GM13976 (cell line): ENCODE results near the gene SREBF2.

Source experiments
- DNase-seq: peaks from one replicate; pipeline ENCODE4 v3.0.0; 2012; ENCODE audit warnings: low spot score
- CTCF ChIP-seq: IDR thresholded peaks from 2 replicates; pipeline ENCODE4 v1.5.1; 2012; ENCODE audit warnings: borderline replicate concordance, mild to moderate bottlenecking; ENCODE audit not compliant: insufficient read depth; ENCODE audit errors: extremely low read depth, missing control alignments, control extremely low read depth
- in situ Hi-C: fragments of 300-500 bp; cut with MboI; formaldehyde crosslinking; loops from one replicate; pipeline ENCODE4 v1.12.0; 2022; ENCODE audit warnings: low sequenced_read_pairs, mixed read lengths, inconsistent platforms; ENCODE audit not compliant: unreplicated experiment

Gene SREBF2

GRCh38 chr22:41840216-41840615 is 7.3 kb downstream of the SREBF2 start:
- in situ Hi-C loops = no loop called here
- TF ChIP-seq CTCF = no peak
- DNase-seq = no peak

- no peak for TF ChIP-seq CTCF
- no peak for DNase-seq
- in situ Hi-C loops = no loop called here
These were observed 8.3 kb downstream of the SREBF2 start for GRCh38 chr22:41841085-41841712.

GRCh38 chr22:41842996-41843970 is 10.4 kb downstream of the SREBF2 start:
- TF ChIP-seq CTCF = no peak
- in situ Hi-C loops = no loop called here
- DNase-seq = no peak

GRCh38 chr22:41844036-41844435 is 11.1 kb downstream of the SREBF2 start:
- in situ Hi-C loops = no loop called here
- no peak for TF ChIP-seq CTCF
- DNase-seq = no peak

DNA sequence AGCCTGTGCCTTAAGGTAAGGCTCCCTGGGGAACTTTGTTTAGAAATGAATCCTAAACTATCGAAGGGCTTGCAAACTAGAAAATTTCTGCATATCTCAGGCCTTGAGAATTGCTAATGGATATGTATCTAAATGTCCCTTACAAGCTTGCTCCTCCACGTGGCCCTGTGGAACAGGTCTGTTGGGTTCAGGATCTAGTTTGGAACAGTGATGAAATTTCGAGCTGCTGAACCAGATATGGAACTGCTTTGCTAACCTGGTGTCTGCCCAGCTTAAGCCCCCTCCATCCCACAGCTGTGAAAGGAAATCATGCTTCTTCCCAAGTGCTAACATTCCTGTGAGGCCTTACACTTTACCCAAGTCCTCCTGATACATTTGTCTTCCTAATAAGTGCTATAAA is 11.6 kb downstream of the SREBF2 start:
- DNase-seq = no peak
- in situ Hi-C loops = no loop called here

More for the DNA sequence above, 11.6 kb downstream of the SREBF2 start:
- TF ChIP-seq CTCF = no peak
